ENCODE results near the gene ILF3.

- TF ChIP-seq CTCF (conservative IDR thresholded peaks at IDR 0.05 in 1 of 2, IDR thresholded peaks at IDR 0.05 in 1 of 2; ENCODE audit: low read depth in 1 of 2, low read length in 2 of 2), result no peak
- no peak for TF ChIP-seq EZH2 (IDR thresholded peaks at IDR 0.05; ENCODE audit: low read length, missing control alignments)
Observed at GRCh38 chr19:10683582-10683981, 29.4 kb downstream of the ILF3 start.
